Ectodermal cell (in vitro differentiated cells): ENCODE measurements around the gene MYZAP.

Source experiments
- H3K27ac ChIP-seq: 2 replicates; pipeline ENCODE4 v1.7.0; 2013; ENCODE audit warnings: mild to moderate bottlenecking, low read depth, low read length; ENCODE audit not compliant: insufficient read depth, poor library complexity, severe bottlenecking
- H3K27me3 ChIP-seq: 2 replicates; pipeline ENCODE4 v1.7.0; 2013; ENCODE audit warnings: mild to moderate bottlenecking, low read length; ENCODE audit not compliant: insufficient read depth, control insufficient read depth, poor library complexity, severe bottlenecking
- H3K36me3 ChIP-seq: one replicate; pipeline ENCODE4 v1.7.0; 2013; ENCODE audit warnings: low read length; ENCODE audit not compliant: control insufficient read depth, insufficient read depth
- H3K4me1 ChIP-seq: one replicate; pipeline ENCODE4 v1.7.0; 2013; ENCODE audit warnings: low read length; ENCODE audit not compliant: control insufficient read depth, insufficient read depth
- H3K4me3 ChIP-seq: 2 replicates; pipeline ENCODE4 v1.7.0; 2013; ENCODE audit warnings: low read depth, low read length, control low read depth; ENCODE audit not compliant: insufficient read depth
- H3K9me3 ChIP-seq: 2 replicates; pipeline ENCODE4 v1.7.0; 2013; ENCODE audit warnings: mild to moderate bottlenecking, low read length, moderate library complexity; ENCODE audit not compliant: control insufficient read depth
- WGBS, 2 experiments: methylation state at CpG; one replicate each; pipeline ENCODE4 v1.1.7; 2013; ENCODE audit warnings: missing lambda C conversion rate in 2 of 2; 5-methylcytosine and 5-hydroxymethylcytosine counted together

The MYZAP gene

GRCh38 chr15:57703387-57703786 lies 111.7 kb downstream of the MYZAP start:
- WGBS, 2 experiments: 84 to 90% methylated on average over 2 of the region's 2 CpGs
- H3K36me3 ChIP-seq: no peaks in the 10 kb centered on the region
- no peak overlapping the region for H3K27ac ChIP-seq
- no peaks in the 10 kb centered on the region for H3K9me3 ChIP-seq
- H3K4me3 ChIP-seq: no peak overlapping the region
- H3K4me1 ChIP-seq: peaks cover 9% of the 10 kb centered on the region
- peaks cover 26% of the 10 kb centered on the region for H3K27me3 ChIP-seq

- peaks cover 26% of the 10 kb centered on the region for H3K27me3 ChIP-seq
- H3K4me3 ChIP-seq: no peak overlapping the region
- no peaks in the 10 kb centered on the region for H3K9me3 ChIP-seq
- no peak overlapping the region for H3K27ac ChIP-seq
- WGBS, 2 experiments: 94 to 95% methylated on average over 3 of the region's 3 CpGs
- H3K4me1 ChIP-seq: peaks cover 9% of the 10 kb centered on the region
- peaks cover 4% of the 10 kb centered on the region for H3K36me3 ChIP-seq
Measured at GRCh38 chr15:57704441-57704840, 112.7 kb downstream of the MYZAP start.

GRCh38 chr15:57705746-57706404 lies 114.2 kb downstream of the MYZAP start:
- Histone ChIP-seq H3K9me3 (no peaks in the 10 kb centered on the region), H3K4me1 (peaks cover 9% of the 10 kb centered on the region), H3K27ac (no peak overlapping the region), H3K4me3 (peak overlapping the region; percentile 97), H3K36me3 (peaks cover 15% of the 10 kb centered on the region), H3K27me3 (peaks cover 23% of the 10 kb centered on the region)
- WGBS, 2 experiments: 92% methylated on average over 12 of the region's 12 CpGs

DNA sequence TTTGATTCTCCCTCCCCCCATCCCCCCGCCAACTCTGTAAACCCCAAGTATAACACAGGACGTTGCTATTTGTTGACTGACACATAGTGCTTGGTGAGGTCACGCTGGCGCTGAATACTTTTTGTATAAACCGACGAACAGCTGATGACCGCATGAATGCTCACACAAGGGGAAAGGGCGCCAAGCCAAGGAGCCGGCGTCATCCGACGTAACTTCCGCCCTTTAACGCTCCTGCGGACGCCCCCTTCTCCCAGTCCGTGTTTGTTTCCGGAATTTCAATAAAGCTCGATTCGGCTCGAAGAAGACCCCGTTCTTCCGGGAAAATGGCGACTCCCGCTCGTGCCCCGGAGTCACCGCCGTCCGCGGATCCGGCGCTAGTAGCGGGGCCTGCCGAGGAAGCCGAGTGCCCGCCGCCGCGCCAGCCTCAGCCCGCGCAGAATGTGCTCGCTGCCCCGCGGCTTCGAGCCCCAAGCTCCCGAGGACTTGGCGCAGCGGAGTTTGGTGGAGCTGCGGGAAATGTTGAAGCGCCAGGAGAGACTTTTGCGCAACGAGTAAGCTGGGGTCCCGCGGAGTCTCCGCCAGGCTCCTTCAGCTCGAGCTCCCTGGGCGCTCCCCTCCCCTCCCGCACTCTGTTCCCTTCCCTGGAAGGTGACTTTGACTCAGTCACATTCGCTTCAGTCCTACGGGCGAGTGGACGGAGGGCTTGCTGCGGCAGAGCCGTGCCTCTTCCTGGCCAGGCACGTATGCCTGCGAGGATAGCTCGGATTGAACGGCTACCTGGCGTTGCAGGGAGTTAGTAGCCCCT lies 114.9 kb downstream of the MYZAP start, which contains the start of gene POLR2M:
POLR2M (plus strand) TSS at position 310 of the 805 bp plus-strand sequence; CDS start at position 439, 129 bp downstream.
- no peaks in the 10 kb centered on the region for H3K9me3 ChIP-seq
- H3K27ac ChIP-seq: peak within 1 kb of the TSS; percentile 18
- WGBS, 2 experiments: 3% methylated on average over 70 of the region's 70 CpGs
- peak within 1 kb of the TSS; percentile 97 for H3K4me3 ChIP-seq
- peaks cover 15% of the 10 kb centered on the region for H3K36me3 ChIP-seq
- H3K27me3 ChIP-seq: peaks cover 20% of the 10 kb centered on the region
- peaks cover 9% of the 10 kb centered on the region for H3K4me1 ChIP-seq

DNA sequence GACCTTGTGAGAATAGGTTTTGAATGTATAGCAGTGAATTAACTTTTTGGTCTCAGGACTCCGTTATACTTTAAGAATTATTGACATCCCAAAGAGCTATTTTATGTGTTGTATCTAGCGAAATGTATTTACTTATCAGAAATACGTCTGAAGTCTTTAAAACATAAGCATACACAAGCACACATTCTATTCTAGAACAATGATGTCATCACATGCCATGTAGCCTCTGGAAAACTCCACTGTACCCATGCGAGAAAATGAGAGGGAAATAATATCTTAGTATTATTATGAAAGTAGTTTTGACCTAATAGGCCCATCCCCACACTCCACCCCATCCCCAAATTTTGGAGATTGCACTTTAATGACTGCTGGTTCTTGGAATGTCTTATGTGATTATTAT lies 116.3 kb downstream of the MYZAP start:
- Histone ChIP-seq H3K36me3 (peaks cover 27% of the 10 kb centered on the region), H3K4me1 (peaks cover 9% of the 10 kb centered on the region), H3K9me3 (no peaks in the 10 kb centered on the region), H3K4me3 (peak overlapping the region; percentile 97), H3K27ac (no peak overlapping the region), H3K27me3 (peaks cover 6% of the 10 kb centered on the region)
- 100% methylated on average over 3 of the region's 4 CpGs for WGBS, 2 experiments

GRCh38 chr15:57718309-57718708 lies 126.6 kb downstream of the MYZAP start:
- 100% methylated on average over 1 of the region's 2 CpGs for WGBS, 2 experiments
- H3K27ac ChIP-seq: no peak overlapping the region
- H3K4me3 ChIP-seq: no peak overlapping the region
- no peaks in the 10 kb centered on the region for H3K9me3 ChIP-seq
- H3K36me3 ChIP-seq: peaks cover 11% of the 10 kb centered on the region
- no peaks in the 10 kb centered on the region for H3K27me3 ChIP-seq
- H3K4me1 ChIP-seq: no peaks in the 10 kb centered on the region

DNA sequence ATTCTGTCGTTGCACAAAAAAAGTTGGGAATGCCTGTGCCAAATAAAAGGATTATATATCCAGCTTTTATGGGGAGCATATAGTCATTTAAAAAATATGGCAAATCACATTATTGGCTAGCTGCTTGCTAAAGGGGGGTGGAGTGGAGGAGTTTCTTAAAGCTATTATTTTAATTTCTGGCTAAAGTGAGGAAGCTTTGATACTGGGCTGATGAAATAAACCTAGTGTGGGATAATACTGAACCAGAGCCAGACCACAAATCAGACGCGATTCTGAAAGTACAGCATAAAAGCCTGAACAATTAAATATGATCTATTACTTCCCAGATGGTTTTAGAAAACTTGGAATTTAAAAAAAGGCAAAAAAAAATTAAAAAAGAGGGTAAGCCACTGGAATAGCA lies 129.2 kb downstream of the MYZAP start:
- no peak overlapping the region for H3K27ac ChIP-seq
- WGBS, 2 experiments: 93 to 100% methylated on average over 1 to 3 of the region's 3 CpGs
- H3K4me3 ChIP-seq: no peak overlapping the region
- no peaks in the 10 kb centered on the region for H3K36me3 ChIP-seq
- H3K9me3 ChIP-seq: no peaks in the 10 kb centered on the region
- H3K4me1 ChIP-seq: no peaks in the 10 kb centered on the region
- no peaks in the 10 kb centered on the region for H3K27me3 ChIP-seq

- Histone ChIP-seq H3K27me3 (no peaks in the 10 kb centered on the region), H3K4me1 (no peaks in the 10 kb centered on the region), H3K9me3 (no peaks in the 10 kb centered on the region), H3K4me3 (no peak overlapping the region), H3K27ac (no peak overlapping the region), H3K36me3 (no peaks in the 10 kb centered on the region)
- WGBS, 2 experiments: 92 to 97% methylated on average over 3 of the region's 3 CpGs
Measured at GRCh38 chr15:57726411-57726810, 134.7 kb downstream of the MYZAP start.

DNA sequence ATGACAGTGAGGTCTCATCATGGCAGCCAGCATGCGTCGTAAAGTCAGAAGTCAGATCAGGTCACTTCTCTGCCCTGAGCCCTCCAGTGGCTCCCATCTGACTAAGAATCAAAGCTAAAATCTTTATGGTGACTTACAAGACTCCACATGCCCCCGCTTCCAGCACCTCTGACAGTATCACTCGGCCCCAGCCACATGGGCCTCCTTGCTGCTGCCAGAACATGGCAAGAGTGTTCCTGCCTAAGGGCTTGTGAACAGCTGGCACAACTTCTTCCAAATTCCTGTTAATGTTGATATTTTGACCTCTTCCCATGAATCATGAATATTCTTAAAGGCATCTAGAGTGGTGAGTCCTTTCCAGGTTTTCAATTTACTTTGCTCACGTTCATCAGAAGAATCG lies 135.3 kb downstream of the MYZAP start:
- no peaks in the 10 kb centered on the region for H3K4me1 ChIP-seq
- no peaks in the 10 kb centered on the region for H3K27me3 ChIP-seq
- H3K27ac ChIP-seq: no peak overlapping the region
- no peaks in the 10 kb centered on the region for H3K36me3 ChIP-seq
- 94 to 95% methylated on average over 6 of the region's 6 CpGs for WGBS, 2 experiments
- no peaks in the 10 kb centered on the region for H3K9me3 ChIP-seq
- H3K4me3 ChIP-seq: no peak overlapping the region

GRCh38 chr15:57728436-57728835 lies 136.7 kb downstream of the MYZAP start:
- Histone ChIP-seq H3K4me1 (no peaks in the 10 kb centered on the region), H3K9me3 (no peaks in the 10 kb centered on the region), H3K36me3 (no peaks in the 10 kb centered on the region), H3K4me3 (no peak overlapping the region), H3K27ac (no peak overlapping the region), H3K27me3 (no peaks in the 10 kb centered on the region)
- WGBS, 2 experiments: 93 to 95% methylated on average over 8 of the region's 8 CpGs
